SU-DHL-6 (cell line): ENCODE results near the gene HOXB6.

Source experiments
- H2AFZ ChIP-seq: fragments of 200-600 bp; sonication (generic); 2 replicates; pipeline ENCODE4 v1.6.1; 2014; ENCODE audit warnings: low read depth, mild to moderate bottlenecking, moderate library complexity, mixed read lengths, antibody characterized with exemption, low read length; ENCODE audit not compliant: severe bottlenecking
- H3F3A ChIP-seq: fragments of 200-600 bp; shearing (Covaris generic); 2 replicates; pipeline ENCODE4 v1.6.0; 2016; ENCODE audit warnings: antibody characterized with exemption, mild to moderate bottlenecking; ENCODE audit not compliant: insufficient read depth
- H3K27ac ChIP-seq: fragments of 200-600 bp; sonication (generic); 2 replicates; pipeline ENCODE4 v1.5.1; 2016; ENCODE audit warnings: low read depth, mild to moderate bottlenecking, low read length, moderate library complexity, mixed read lengths
- H3K27me3 ChIP-seq: fragments of 200-600 bp; sonication (generic), shearing (Covaris generic); 2 replicates; pipeline ENCODE4 v1.6.0; 2014; ENCODE audit warnings: mild to moderate bottlenecking, low read length
- H3K36me3 ChIP-seq: fragments of 200-600 bp; sonication (generic); 2 replicates; pipeline ENCODE4 v1.6.1; 2014; ENCODE audit warnings: mild to moderate bottlenecking, low read length, mixed read lengths
- H3K4me2 ChIP-seq: fragments of 300-600, 200-600 bp; shearing (Covaris generic), sonication (generic); 2 replicates; pipeline ENCODE4 v1.6.0; 2014; ENCODE audit warnings: low read length, low read depth, mild to moderate bottlenecking; ENCODE audit not compliant: poor library complexity, severe bottlenecking
- H3K4me3 ChIP-seq: fragments of 200-600 bp; sonication (generic); 2 replicates; pipeline ENCODE4 v1.5.1; 2014; ENCODE audit warnings: antibody characterized with exemption, low read length, mild to moderate bottlenecking, mixed read lengths; ENCODE audit not compliant: insufficient read depth, poor library complexity, severe bottlenecking
- H3K79me2 ChIP-seq: fragments of 200-600 bp; sonication (generic); 2 replicates; pipeline ENCODE4 v1.6.1; 2014; ENCODE audit warnings: mild to moderate bottlenecking, low read length, moderate library complexity; ENCODE audit not compliant: insufficient read depth
- H3K9ac ChIP-seq: fragments of 200-600 bp; sonication (generic); 2 replicates; pipeline ENCODE4 v1.7.0; 2014; ENCODE audit warnings: mild to moderate bottlenecking, low read length
- H3K9me2 ChIP-seq: fragments of 200-600 bp; sonication (generic); replicated peaks from 2 replicates; pipeline ENCODE4 v1.6.1; 2014; ENCODE audit warnings: low read length; ENCODE audit not compliant: insufficient read depth
- H3K9me3 ChIP-seq: fragments of 200-600 bp; sonication (generic); 2 replicates; pipeline ENCODE4 v1.6.1; 2014; ENCODE audit warnings: low read length, mixed read lengths; ENCODE audit not compliant: insufficient read depth
- H4K20me1 ChIP-seq: fragments of 200-600 bp; sonication (generic); 2 replicates; pipeline ENCODE4 v1.6.1; 2014; ENCODE audit warnings: low read depth, mild to moderate bottlenecking, antibody characterized with exemption, low read length, moderate library complexity, mixed read lengths
- CTCF ChIP-seq: fragments of 200-600 bp; sonication (generic); IDR thresholded peaks from one replicate; pipeline ENCODE4 v1.5.1; 2017; ENCODE audit warnings: antibody characterized with exemption, mild to moderate bottlenecking, low read length, moderate library complexity; ENCODE audit not compliant: insufficient read depth, poor library complexity, severe bottlenecking
- EZH2phosphoT487 ChIP-seq: fragments of 200-600 bp; sonication (generic), shearing (Covaris generic); conservative IDR thresholded peaks from 2 replicates; pipeline ENCODE4 v1.6.1; 2018; ENCODE audit warnings: mild to moderate bottlenecking, antibody characterized with exemption, low read length, moderate library complexity, mixed read lengths

The HOXB6 gene

GRCh38 chr17:48604770-48605329, at the start of gene HOXB6:
HOXB6 (minus strand) TSS chr17:48604986; CDS start chr17:48598150, 6,836 bp downstream.
- no peaks in the 10 kb centered on the region for H4K20me1 ChIP-seq
- H3K36me3 ChIP-seq, result no peaks in the 10 kb centered on the region
- no peak within 1 kb of the TSS for H2AFZ ChIP-seq
- no peaks in the 10 kb centered on the region for H3K79me2 ChIP-seq
- H3K27ac ChIP-seq, result no peak within 1 kb of the TSS
- H3K27me3 ChIP-seq, result no peaks in the 10 kb centered on the region
- H3F3A ChIP-seq, result no peaks in the 10 kb centered on the region
- no peak within 1 kb of the TSS for H3K4me2 ChIP-seq
- no peaks in the 10 kb centered on the region for H3K9me2 ChIP-seq
- H3K4me3 ChIP-seq, result no peak within 1 kb of the TSS
- no peaks in the 10 kb centered on the region for H3K9me3 ChIP-seq
- no peak within 1 kb of the TSS for H3K9ac ChIP-seq
- TF ChIP-seq EZH2phosphoT487 (no peak), CTCF (no peak)

DNA sequence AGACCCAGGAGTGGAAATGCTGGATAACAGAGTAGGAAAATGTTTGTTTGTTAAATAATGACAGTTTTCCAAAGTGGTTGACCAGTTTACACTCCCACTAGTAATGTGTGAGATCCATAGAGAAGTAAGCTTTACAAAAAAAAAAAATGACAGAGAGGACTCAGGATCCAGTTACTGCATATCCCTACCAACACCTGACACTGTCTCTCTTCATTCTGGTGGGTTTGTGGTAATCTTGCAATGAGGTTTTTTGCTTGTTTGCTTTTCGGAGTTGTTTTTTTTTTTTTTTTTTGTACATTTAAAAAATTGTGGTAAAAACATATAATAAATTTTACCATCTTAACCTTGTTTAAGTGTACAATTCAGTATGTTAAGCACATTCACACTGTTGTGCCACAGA, 45.0 kb upstream of the HOXB6 start:
- H3K9ac ChIP-seq, result no peak overlapping the region
- H3K27me3 ChIP-seq, result no peaks in the 10 kb centered on the region
- H3K4me3 ChIP-seq, result no peak overlapping the region

GRCh38 chr17:48647963-48648245, 43.1 kb upstream of the HOXB6 start:
- Histone ChIP-seq H3K4me2 (no peak overlapping the region), H3K9me3 (no peaks in the 10 kb centered on the region), H3F3A (no peaks in the 10 kb centered on the region), H3K27me3 (no peaks in the 10 kb centered on the region), H3K36me3 (no peaks in the 10 kb centered on the region), H3K9me2 (no peaks in the 10 kb centered on the region), H3K4me3 (no peak overlapping the region), H3K79me2 (no peaks in the 10 kb centered on the region), H2AFZ (no peak overlapping the region), H3K27ac (no peak overlapping the region), H4K20me1 (no peaks in the 10 kb centered on the region), H3K9ac (no peak overlapping the region)
- TF ChIP-seq EZH2phosphoT487 (no peak), CTCF (no peak)

More for the DNA sequence above, 45.0 kb upstream of the HOXB6 start:
- Histone ChIP-seq H3K9me3 (no peaks in the 10 kb centered on the region), H3K27ac (no peak overlapping the region), H3K79me2 (no peaks in the 10 kb centered on the region), H2AFZ (no peak overlapping the region), H3F3A (no peaks in the 10 kb centered on the region), H3K4me2 (no peak overlapping the region), H3K36me3 (no peaks in the 10 kb centered on the region), H3K9me2 (no peaks in the 10 kb centered on the region), H4K20me1 (no peaks in the 10 kb centered on the region)
- TF ChIP-seq CTCF (no peak), EZH2phosphoT487 (no peak)
